Measurements from ENCODE around the gene NECTIN1. TPM values are rescaled to one million over a fixed set of nuclear protein-coding genes. Genes with fewer than 3 reads are reported as not detected.
A peak's percentile ranks its signal among the peaks of the same experiment; 100 is the strongest.

NECTIN1 gene
- total RNA-seq, 2 experiments from 2014 or later: 1.6 to 1.7 TPM

DNA sequence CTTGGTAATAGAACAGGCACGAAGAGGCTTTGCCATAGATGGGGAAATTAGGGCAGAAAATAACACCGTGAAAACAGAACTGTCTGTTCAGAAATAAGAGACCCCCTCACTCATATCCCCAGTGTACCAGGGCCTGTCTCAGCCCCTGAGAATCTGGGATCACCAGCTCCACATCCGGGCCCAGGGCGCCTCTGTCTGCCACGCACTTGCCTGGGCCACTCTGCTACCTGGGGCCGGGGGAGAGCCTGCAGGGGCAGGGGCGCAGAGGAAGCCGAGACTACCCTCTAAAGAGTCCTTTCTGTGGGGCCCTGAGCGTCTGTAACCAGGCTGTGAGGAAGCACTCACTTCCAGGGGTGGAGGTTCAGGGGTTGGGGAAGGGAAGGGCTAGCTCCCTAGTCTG, 19.8 kb downstream of the NECTIN1 start:
- peaks cover 18% of the 10 kb centered on the region for H3K27me3 Mint-ChIP-seq
- H3K36me3 Mint-ChIP-seq (ENCODE audit: low read depth): no peaks in the 10 kb centered on the region
- intact Hi-C loops (cut with DNase I, micrococcal nuclease): no loop called here
- DNase-seq: no peak
- CTCF ChIA-PET: no interaction called here
- H3K9me3 Mint-ChIP-seq (ENCODE audit: low read depth): no peaks in the 10 kb centered on the region
- no peaks in the 10 kb centered on the region for H3K4me1 Mint-ChIP-seq
- POLR2A ChIA-PET: no interaction called here
- H3K27ac Mint-ChIP-seq: no peak overlapping the region
- no peak overlapping the region for H3K4me3 Mint-ChIP-seq
- no peak for ATAC-seq

DNA sequence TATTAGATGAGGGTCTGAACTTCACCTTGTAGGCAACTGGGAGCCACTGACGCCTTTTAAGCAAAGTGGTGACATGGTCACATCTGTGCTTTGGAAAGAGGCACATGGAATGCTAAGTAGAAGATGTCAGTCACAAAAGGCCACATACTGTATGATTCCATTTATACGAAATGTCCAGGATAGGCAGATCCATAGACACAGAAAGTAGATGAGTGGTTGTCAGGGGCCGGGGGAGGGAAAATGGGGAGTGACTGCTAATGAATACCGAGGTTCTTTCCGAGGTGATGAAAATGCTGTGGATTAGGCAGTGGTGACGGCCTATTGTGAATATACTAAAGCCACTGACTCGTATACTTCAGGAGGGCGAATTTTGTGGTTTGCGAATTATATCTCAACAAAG, 20.6 kb downstream of the NECTIN1 start:
- intact Hi-C loops (cut with DNase I, micrococcal nuclease): no loop called here
- DNase-seq: no peak
- Mint-ChIP-seq H3K4me1 (no peaks in the 10 kb centered on the region), H3K4me3 (no peak overlapping the region), H3K36me3 (ENCODE audit: low read depth) (no peaks in the 10 kb centered on the region), H3K27ac (no peak overlapping the region), H3K9me3 (ENCODE audit: low read depth) (no peaks in the 10 kb centered on the region), H3K27me3 (peaks cover 18% of the 10 kb centered on the region)
- POLR2A ChIA-PET: no interaction called here
- ATAC-seq: no peak
- CTCF ChIA-PET: no interaction called here

DNA sequence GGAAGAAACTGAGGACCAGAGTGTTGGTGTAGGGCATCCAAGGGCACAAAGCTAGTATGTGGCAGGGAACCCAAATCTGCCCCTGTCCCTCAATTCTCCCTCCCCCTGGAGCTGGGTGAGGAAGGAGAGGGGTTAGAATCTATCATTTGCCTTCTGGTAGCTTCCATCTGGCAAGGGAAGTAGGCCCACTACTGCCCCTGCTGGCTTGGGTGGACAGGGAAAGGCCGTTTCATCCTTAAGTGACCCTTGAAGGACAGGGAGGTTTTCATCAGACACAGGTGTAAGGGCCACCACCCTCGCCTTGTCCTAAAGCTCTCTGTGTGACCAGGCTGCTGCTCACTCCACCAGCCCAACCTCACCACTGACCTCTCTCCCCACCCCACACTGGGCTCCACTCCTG, 22.1 kb downstream of the NECTIN1 start:
- H3K4me1 Mint-ChIP-seq: no peaks in the 10 kb centered on the region
- no peak overlapping the region for H3K4me3 Mint-ChIP-seq
- CTCF ChIA-PET: no interaction called here
- no peaks in the 10 kb centered on the region for H3K9me3 Mint-ChIP-seq (ENCODE audit: low read depth)
- H3K36me3 Mint-ChIP-seq (ENCODE audit: low read depth): no peaks in the 10 kb centered on the region
- H3K27me3 Mint-ChIP-seq: peaks cover 18% of the 10 kb centered on the region
- no peak overlapping the region for H3K27ac Mint-ChIP-seq
- DNase-seq (no peak), ATAC-seq (no peak)
- intact Hi-C loops (cut with DNase I, micrococcal nuclease): no loop called here
- POLR2A ChIA-PET: no interaction called here

- ATAC-seq (no peak), DNase-seq (no peak)
- no peak overlapping the region for H3K27ac Mint-ChIP-seq
- ChIA-PET CTCF (interaction anchor here (0.7 kb wide), 1 partner anchor 7 kb away, joined by 3 read pairs; no protein-coding TSS in a partner anchor), POLR2A (no interaction called here)
- peaks cover under 1% of the 10 kb centered on the region for H3K4me1 Mint-ChIP-seq
- H3K36me3 Mint-ChIP-seq (ENCODE audit: low read depth): no peaks in the 10 kb centered on the region
- no peaks in the 10 kb centered on the region for H3K9me3 Mint-ChIP-seq (ENCODE audit: low read depth)
- H3K4me3 Mint-ChIP-seq: no peak overlapping the region
- intact Hi-C loops (cut with DNase I, micrococcal nuclease): no loop called here
- peaks cover 13% of the 10 kb centered on the region for H3K27me3 Mint-ChIP-seq
These were observed 23.0 kb downstream of the NECTIN1 start for GRCh38 chr11:119706029-119706428.

DNA sequence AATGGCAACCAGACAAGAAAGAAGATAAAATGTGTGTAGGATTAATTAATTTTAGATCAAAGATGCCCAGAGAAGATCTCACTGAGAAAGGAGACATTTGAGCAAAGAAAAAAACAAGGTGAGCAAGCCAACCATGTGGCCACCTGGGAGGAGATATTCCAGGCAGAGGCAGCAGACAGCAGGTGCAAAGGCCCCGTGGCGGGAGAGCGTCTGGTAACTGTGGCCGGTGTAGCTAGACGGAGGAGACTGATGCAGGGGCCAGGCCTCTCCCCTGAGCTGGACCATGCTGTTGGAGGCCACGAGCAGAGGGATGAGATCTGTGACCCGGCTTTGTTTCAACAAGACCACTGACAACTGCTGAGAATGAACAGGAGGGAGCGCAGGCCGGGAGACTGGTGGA, 23.6 kb downstream of the NECTIN1 start:
- no peaks in the 10 kb centered on the region for H3K36me3 Mint-ChIP-seq (ENCODE audit: low read depth)
- H3K4me3 Mint-ChIP-seq: no peak overlapping the region
- H3K27me3 Mint-ChIP-seq: peaks cover 11% of the 10 kb centered on the region
- ChIA-PET POLR2A (no interaction called here), CTCF (interaction anchor here (0.7 to 0.9 kb wide), 2 partner anchors 8 to 38 kb away, joined by 3 read pairs; no protein-coding TSS in a partner anchor)
- H3K4me1 Mint-ChIP-seq: peaks cover 6% of the 10 kb centered on the region
- H3K27ac Mint-ChIP-seq: no peak overlapping the region
- intact Hi-C loops (cut with DNase I, micrococcal nuclease): no loop called here
- DNase-seq: no peak
- ATAC-seq: no peak
- no peaks in the 10 kb centered on the region for H3K9me3 Mint-ChIP-seq (ENCODE audit: low read depth)

GRCh38 chr11:119704849-119705248, 24.2 kb downstream of the NECTIN1 start:
- Mint-ChIP-seq H3K4me3 (no peak overlapping the region), H3K9me3 (ENCODE audit: low read depth) (no peaks in the 10 kb centered on the region), H3K27me3 (peaks cover 7% of the 10 kb centered on the region), H3K27ac (no peak overlapping the region), H3K36me3 (ENCODE audit: low read depth) (no peaks in the 10 kb centered on the region), H3K4me1 (peaks cover 6% of the 10 kb centered on the region)
- no peak for ATAC-seq
- intact Hi-C loops (cut with DNase I, micrococcal nuclease): no loop called here
- CTCF ChIA-PET: interaction anchor here (0.9 to 1.0 kb wide), 2 partner anchors 14 to 37 kb away, joined by 3 read pairs; no protein-coding TSS in a partner anchor
- POLR2A ChIA-PET: no interaction called here
- DNase-seq: no peak

GRCh38 chr11:119701591-119702549, 27.1 kb downstream of the NECTIN1 start:
- ATAC-seq (no peak), DNase-seq (no peak)
- no peaks in the 10 kb centered on the region for H3K9me3 Mint-ChIP-seq (ENCODE audit: low read depth)
- POLR2A ChIA-PET: no interaction called here
- intact Hi-C loops (cut with DNase I, micrococcal nuclease): no loop called here
- no peak overlapping the region for H3K4me3 Mint-ChIP-seq
- no peaks in the 10 kb centered on the region for H3K27me3 Mint-ChIP-seq
- H3K36me3 Mint-ChIP-seq (ENCODE audit: low read depth): no peaks in the 10 kb centered on the region
- CTCF ChIA-PET: no interaction called here
- H3K4me1 Mint-ChIP-seq: peaks cover 6% of the 10 kb centered on the region
- no peak overlapping the region for H3K27ac Mint-ChIP-seq

DNA sequence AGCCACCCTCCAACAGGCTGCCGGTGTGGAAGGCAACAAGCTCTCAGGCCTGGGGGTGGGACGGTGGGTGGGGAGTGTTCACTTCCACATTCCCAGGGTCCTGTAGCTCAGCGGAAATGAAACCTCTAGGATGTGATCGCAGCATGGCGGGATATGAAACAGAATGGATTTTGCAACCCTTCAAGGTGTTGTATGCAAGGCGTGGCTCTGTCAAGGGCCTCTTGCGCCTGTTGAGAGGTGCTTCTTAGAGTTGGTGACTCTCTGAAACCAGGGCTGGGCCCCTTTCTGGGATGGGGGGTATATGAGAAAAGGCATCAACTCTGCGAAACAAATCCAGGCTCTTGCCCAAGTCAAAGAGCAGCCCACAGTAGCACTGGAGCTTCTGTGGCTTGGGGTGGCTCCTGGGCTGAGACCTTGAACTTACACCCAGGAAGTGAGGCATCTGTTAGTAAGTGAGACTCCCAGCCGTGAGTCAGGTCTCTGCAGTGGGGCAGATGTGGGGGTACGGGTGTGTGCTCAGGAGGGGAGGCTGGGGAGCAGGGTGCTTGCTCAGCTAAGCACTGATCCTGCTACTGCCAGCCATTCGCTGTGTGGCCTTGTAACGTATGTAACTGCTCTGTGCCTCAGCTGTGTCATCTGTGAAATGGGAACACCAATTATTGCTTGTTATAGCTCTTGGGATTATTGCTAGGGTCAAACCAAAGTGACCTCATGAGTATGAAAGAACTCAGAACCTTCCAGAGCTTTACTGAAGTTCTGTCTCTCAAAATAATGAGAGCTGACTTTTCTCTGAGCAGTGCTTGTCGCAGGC, 28.3 kb downstream of the NECTIN1 start:
- Mint-ChIP-seq H3K27ac (no peak overlapping the region), H3K9me3 (ENCODE audit: low read depth) (no peaks in the 10 kb centered on the region), H3K27me3 (no peaks in the 10 kb centered on the region), H3K4me3 (no peak overlapping the region), H3K36me3 (ENCODE audit: low read depth) (no peaks in the 10 kb centered on the region), H3K4me1 (peaks cover 6% of the 10 kb centered on the region)
- ChIA-PET CTCF (no interaction called here), POLR2A (no interaction called here)
- ATAC-seq (peak; percentile 85), DNase-seq (peak; percentile 33)
- intact Hi-C loops (cut with DNase I, micrococcal nuclease): no loop called here

- ChIA-PET CTCF (no interaction called here), POLR2A (no interaction called here)
- Mint-ChIP-seq H3K4me3 (no peak overlapping the region), H3K27ac (no peak overlapping the region), H3K9me3 (ENCODE audit: low read depth) (no peaks in the 10 kb centered on the region), H3K36me3 (ENCODE audit: low read depth) (no peaks in the 10 kb centered on the region), H3K27me3 (no peaks in the 10 kb centered on the region), H3K4me1 (peaks cover 6% of the 10 kb centered on the region)
- intact Hi-C loops (cut with DNase I, micrococcal nuclease): no loop called here
- no peak for DNase-seq
- no peak for ATAC-seq
These were observed 29.0 kb downstream of the NECTIN1 start for GRCh38 chr11:119700030-119700429.

DNA sequence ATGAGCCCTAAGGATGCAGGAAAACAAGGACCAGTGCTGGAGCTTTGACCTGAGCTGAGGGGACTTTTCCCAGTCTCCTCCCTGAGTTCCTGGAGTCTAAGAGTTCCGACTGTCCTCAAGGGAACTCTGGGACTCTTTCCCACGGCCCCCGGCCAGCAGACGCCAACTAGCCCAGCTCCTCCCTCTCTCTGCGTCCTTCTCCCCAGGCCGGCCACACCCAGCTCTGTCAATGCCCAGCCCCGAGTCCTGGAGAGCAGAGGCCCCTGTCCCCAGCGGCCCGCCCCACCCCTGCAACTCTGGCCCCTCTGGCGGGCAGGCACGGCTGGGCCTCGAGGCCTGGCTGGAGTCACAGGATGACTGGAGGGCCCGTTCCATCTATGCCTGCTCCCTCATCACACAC, 29.8 kb downstream of the NECTIN1 start:
- POLR2A ChIA-PET: no interaction called here

GRCh38 chr11:119697882-119698281, 31.1 kb downstream of the NECTIN1 start:
- POLR2A ChIA-PET: no interaction called here
- Mint-ChIP-seq H3K9me3 (ENCODE audit: low read depth) (no peaks in the 10 kb centered on the region), H3K27ac (no peak overlapping the region), H3K4me3 (no peak overlapping the region), H3K4me1 (peaks cover 6% of the 10 kb centered on the region), H3K36me3 (ENCODE audit: low read depth) (no peaks in the 10 kb centered on the region), H3K27me3 (no peaks in the 10 kb centered on the region)
- intact Hi-C loops (cut with DNase I, micrococcal nuclease): no loop called here
- ATAC-seq: no peak
- DNase-seq: no peak
- CTCF ChIA-PET: interaction anchor here (0.6 to 0.7 kb wide), 2 partner anchors 31 to 51 kb away, joined by 3 read pairs; partner anchors contain the start of gene NECTIN1

More for the DNA sequence above, 29.8 kb downstream of the NECTIN1 start:
- Mint-ChIP-seq H3K4me1 (peaks cover 6% of the 10 kb centered on the region), H3K9me3 (ENCODE audit: low read depth) (no peaks in the 10 kb centered on the region), H3K27ac (no peak overlapping the region), H3K36me3 (ENCODE audit: low read depth) (no peaks in the 10 kb centered on the region), H3K27me3 (no peaks in the 10 kb centered on the region), H3K4me3 (no peak overlapping the region)
- intact Hi-C loops (cut with DNase I, micrococcal nuclease): no loop called here
- no peak for DNase-seq
- no peak for ATAC-seq
- CTCF ChIA-PET: no interaction called here

DNA sequence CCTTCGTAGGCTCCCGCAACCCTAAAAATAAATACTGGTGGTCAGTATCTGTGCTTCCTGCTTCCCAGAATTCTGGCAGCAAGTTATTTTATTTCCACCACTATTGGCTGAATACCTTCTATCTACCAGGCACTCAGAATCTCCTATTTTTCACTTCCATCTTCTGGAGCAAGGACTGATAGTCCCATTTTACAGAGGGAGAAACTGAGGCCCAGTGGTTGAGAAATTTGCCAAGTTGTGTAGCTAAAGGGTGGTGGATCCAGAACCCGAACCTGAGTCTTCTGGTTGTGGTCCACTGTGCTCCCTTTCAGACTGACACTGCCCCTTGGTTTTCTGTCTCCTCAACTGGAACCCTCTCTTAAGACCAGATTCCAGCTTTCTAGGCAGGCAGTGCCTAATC, 31.6 kb downstream of the NECTIN1 start:
- Mint-ChIP-seq H3K4me1 (peaks cover 6% of the 10 kb centered on the region), H3K9me3 (ENCODE audit: low read depth) (no peaks in the 10 kb centered on the region)

More for the DNA sequence above, 31.6 kb downstream of the NECTIN1 start:
- intact Hi-C loops (cut with DNase I, micrococcal nuclease): no loop called here
- no peak for ATAC-seq
- ChIA-PET CTCF (interaction anchor here (0.6 to 0.7 kb wide), 2 partner anchors 31 to 51 kb away, joined by 3 read pairs; partner anchors contain the start of gene NECTIN1), POLR2A (no interaction called here)
- Mint-ChIP-seq H3K4me3 (no peak overlapping the region), H3K27me3 (no peaks in the 10 kb centered on the region), H3K27ac (no peak overlapping the region), H3K36me3 (ENCODE audit: low read depth) (no peaks in the 10 kb centered on the region)
- no peak for DNase-seq
